HCT116 (cell line): ENCODE results near the gene ZFHX2. TPM values are rescaled to one million over a fixed set of nuclear protein-coding genes. Genes with fewer than 3 reads are reported as not detected.

ENCODE experiments used
- ATAC-seq: fragments of 200-7000 bp; cut with Tn5 transposase; 2 replicates; pipeline ENCODE4 v1.9.1; 2020; ENCODE audit warnings: mild to moderate bottlenecking, moderate library complexity
- BruUV-seq: library from RNA; stranded (reverse); fragments of 400-500 nt; replicated peaks from 2 replicates; lab custom pipeline; 2021; lab: Mats Ljungman, UMichigan
- CTCF ChIA-PET: fragments of 300-600 bp; sonication (Branson Sonifier 250); formaldehyde crosslinking; loops from one replicate; lab custom pipeline; 2021; ENCODE audit warnings: antibody characterized with exemption; lab: Charles Lee
- POLR2A ChIA-PET: fragments of 300-600, 350-600 bp; sonication (Branson Sonifier 250); formaldehyde crosslinking; loops from one replicate; lab custom pipeline; 2021; ENCODE audit warnings: antibody characterized with exemption; lab: Charles Lee
- RAD21 ChIA-PET, 2 experiments: fragments of 300-600 bp; sonication (Branson Sonifier 250); formaldehyde crosslinking; loops; one replicate each; lab custom pipeline; 2023; ENCODE audit warnings: low total read pairs in 2 of 2; ENCODE audit not compliant: uncharacterized antibody in 2 of 2, unreplicated experiment in 2 of 2, low non-redundant PET in 1 of 2; lab: Charles Lee
- DNase-seq: peaks from one replicate; pipeline ENCODE4 v3.0.0-alpha.2; 2010; ENCODE audit warnings: low read depth, low spot score
- H2AFZ ChIP-seq: fragments of 200-600 bp; shearing (Covaris generic), sonication (generic); 2 replicates; pipeline ENCODE4 v1.6.1; 2017; ENCODE audit warnings: low read depth, mixed run types, mixed read lengths, antibody characterized with exemption, low read length; ENCODE audit not compliant: poor library complexity, severe bottlenecking
- H3K27ac ChIP-seq: 2 replicates; pipeline ENCODE4 v1.5.1; 2012; ENCODE audit warnings: low read depth, low read length
- H3K27me3 ChIP-seq: fragments of 200-600 bp; sonication (generic); 2 replicates; pipeline ENCODE4 v1.6.1; 2016; ENCODE audit warnings: mixed run types, low read length, mixed read lengths; ENCODE audit not compliant: insufficient read depth
- H3K36me3 ChIP-seq, 2 experiments: fragments of 200-500 bp in 1 of 2; fragments of 200-600 bp in 1 of 2; sonication (Bioruptor generic) in 1 of 2; sonication (generic) in 1 of 2; 2 replicates each; pipeline versions ENCODE4 v1.5.1 to v1.6.1; 2014 to 2016; ENCODE audit warnings: low read length in 2 of 2, inconsistent platforms in 1 of 2, mixed read lengths in 1 of 2, mixed run types in 1 of 2; ENCODE audit not compliant: insufficient read depth in 2 of 2, control insufficient read depth in 1 of 2
- H3K4me1 ChIP-seq, 2 experiments: fragments of 200-600 bp in 1 of 2; sonication (generic) in 1 of 2; 2 replicates each; pipeline versions ENCODE4 v1.5.1 to v1.6.1; 2012 to 2017; ENCODE audit warnings: low read length in 2 of 2, inconsistent platforms in 1 of 2, mild to moderate bottlenecking in 1 of 2, mixed read lengths in 1 of 2, mixed run types in 1 of 2, moderate library complexity in 1 of 2; ENCODE audit not compliant: insufficient read depth in 2 of 2, control insufficient read depth in 1 of 2
- H3K4me2 ChIP-seq: fragments of 200-600 bp; sonication (generic); 2 replicates; pipeline ENCODE4 v1.6.1; 2017; ENCODE audit warnings: mixed run types, low read length, mixed read lengths
- H3K4me3 ChIP-seq, 2 experiments: fragments of 200-600 bp in 1 of 2; sonication (generic) in 1 of 2; replicated peaks in 1 of 2; 2 replicates each; pipeline ENCODE4 v1.5.1; 2011 to 2016; ENCODE audit warnings: low read length in 2 of 2, control low read depth in 1 of 2, low read depth in 1 of 2, mild to moderate bottlenecking in 1 of 2, mixed read lengths in 1 of 2, mixed run types in 1 of 2
- H3K79me2 ChIP-seq: fragments of 200-600 bp; sonication (generic); 2 replicates; pipeline ENCODE4 v1.6.1; 2017; ENCODE audit warnings: mild to moderate bottlenecking, mixed run types, low read length, moderate library complexity, mixed read lengths; ENCODE audit not compliant: insufficient read depth
- H3K9ac ChIP-seq: fragments of 200-600 bp; sonication (generic); 2 replicates; pipeline ENCODE4 v1.6.1; 2016; ENCODE audit warnings: low read length, mixed read lengths
- H3K9me2 ChIP-seq: fragments of 200-600 bp; sonication (generic), shearing (Covaris generic); 2 replicates; pipeline ENCODE4 v1.6.1; 2017; ENCODE audit warnings: mixed run types, mild to moderate bottlenecking, moderate library complexity; ENCODE audit not compliant: insufficient read depth
- H3K9me3 ChIP-seq, 2 experiments: fragments of 200-500 bp in 1 of 2; fragments of 200-600 bp in 1 of 2; sonication (Bioruptor generic) in 1 of 2; sonication (generic) in 1 of 2; 2 replicates each; pipeline ENCODE4 v1.6.1; 2014 to 2017; ENCODE audit warnings: low read length in 2 of 2, mixed read lengths in 2 of 2, inconsistent platforms in 1 of 2, low read depth in 1 of 2, mild to moderate bottlenecking in 1 of 2, mixed run types in 1 of 2, moderate library complexity in 1 of 2; ENCODE audit not compliant: control insufficient read depth in 1 of 2, insufficient read depth in 1 of 2
- H4K20me1 ChIP-seq: fragments of 200-600 bp; sonication (generic), shearing (Covaris generic); 2 replicates; pipeline ENCODE4 v1.6.1; 2017; ENCODE audit warnings: mixed run types, mild to moderate bottlenecking, moderate library complexity; ENCODE audit not compliant: insufficient read depth
- CEBPB ChIP-seq: IDR thresholded peaks from 2 replicates; pipeline ENCODE4 v1.6.1; 2012; ENCODE audit warnings: low read depth
- EGR1 ChIP-seq: IDR thresholded peaks from 2 replicates; pipeline ENCODE4 v1.6.1; 2012; ENCODE audit warnings: low read depth
- ELF1 ChIP-seq: IDR thresholded peaks from 2 replicates; pipeline ENCODE4 v1.6.1; 2012; ENCODE audit warnings: low read depth, borderline replicate concordance
- POLR2A ChIP-seq: IDR thresholded peaks from 2 replicates; pipeline ENCODE4 v1.7.0; 2011; ENCODE audit warnings: borderline replicate concordance; ENCODE audit not compliant: insufficient read depth, insufficient read length; ENCODE audit errors: extremely low read depth
- RAD21 ChIP-seq: IDR thresholded peaks from 2 replicates; pipeline ENCODE4 v1.6.1; 2012; ENCODE audit warnings: low read depth, mild to moderate bottlenecking
- REST ChIP-seq: IDR thresholded peaks from 2 replicates; pipeline ENCODE4 v1.6.1; 2012; ENCODE audit warnings: low read depth
- ZNF274 ChIP-seq: fragments of 200-500 bp; sonication (Bioruptor generic); IDR thresholded peaks from 2 replicates; pipeline ENCODE4 v1.6.1; 2014; ENCODE audit warnings: mild to moderate bottlenecking, low read depth, low read length, inconsistent platforms
- intact Hi-C: fragments of 100-400 bp; cut with micrococcal nuclease; formaldehyde crosslinking; loops from 2 replicates; pipeline ENCODE4 v1.10.0; 2022
- total RNA-seq: library from RNA; stranded (reverse); gene quantifications from one replicate; pipeline ENCODE4 v1.2.1, GENCODE V29; 2021; ENCODE audit not compliant: unreplicated experiment

ZFHX2 gene
- total RNA-seq, 1 experiment from 2014 or later, result 3.6 TPM

DNA sequence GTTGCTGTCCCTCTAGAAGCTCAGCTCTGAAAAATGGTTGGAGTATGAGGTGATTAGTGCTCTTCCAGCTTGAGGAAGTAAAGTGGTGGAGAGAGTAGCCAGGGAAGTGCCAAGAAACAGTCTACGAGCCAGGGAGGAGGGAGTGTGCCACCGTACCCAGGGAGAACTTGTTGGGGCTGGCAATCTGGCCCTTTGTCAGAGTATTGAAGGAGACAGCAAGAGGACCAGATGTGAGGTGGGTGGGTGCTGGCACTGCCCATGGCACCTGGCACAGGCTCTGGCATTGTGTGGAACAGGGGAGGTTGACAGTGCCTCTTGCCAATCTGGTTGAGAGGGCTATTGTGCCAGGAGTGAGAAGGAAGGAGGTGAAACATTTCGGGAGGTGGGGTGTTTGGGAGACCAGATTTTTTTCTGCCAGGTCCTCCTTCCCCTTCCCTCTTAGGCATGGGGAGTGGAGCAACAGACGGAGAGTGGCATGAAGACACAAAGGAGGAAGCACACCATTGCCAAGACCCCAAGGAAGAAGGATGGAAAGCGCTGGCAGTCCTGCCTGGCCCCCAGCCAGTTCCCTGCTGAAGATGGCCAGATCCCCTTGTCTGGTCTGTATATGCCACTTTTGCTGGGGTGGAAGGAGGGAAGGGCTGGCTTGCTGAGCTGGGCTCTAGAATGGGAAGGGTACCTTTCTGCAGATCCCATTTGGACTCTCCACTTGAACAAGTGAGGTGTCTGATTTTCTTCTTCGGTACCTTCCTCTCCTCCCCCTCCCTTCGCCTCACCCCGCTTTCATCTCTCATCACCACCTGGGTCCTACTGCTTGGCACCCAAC, 37.5 kb downstream of the ZFHX2 start (continued):
- TF ChIP-seq REST (no peak), ELF1 (no peak), RAD21 (no peak), POLR2A (no peak), CEBPB (no peak), EGR1 (no peak)
- TF ChIP-seq, all 23 proteins: peak for 0

- no peak overlapping the region for H3K9ac ChIP-seq
- no peak overlapping the region for H2AFZ ChIP-seq
- TF ChIP-seq ZNF274 (no peak), REST (no peak)
- TF ChIP-seq, all 23 proteins: peak for 0
- DNase-seq (no peak), ATAC-seq (no peak)
- no peaks in the 10 kb centered on the region for H3K4me1 ChIP-seq
- no TSS peak for BruUV-seq
- intact Hi-C loops, result no loop called here
- H3K79me2 ChIP-seq, result no peaks in the 10 kb centered on the region
- no peaks in the 10 kb centered on the region for H3K27me3 ChIP-seq
- H3K27ac ChIP-seq, result no peak overlapping the region
- H3K9me2 ChIP-seq, result no peaks in the 10 kb centered on the region
- H3K36me3 ChIP-seq, result no peaks in the 10 kb centered on the region
- POLR2A ChIA-PET, result no interaction called here
- CTCF ChIA-PET, result no interaction called here
- no peak overlapping the region for H3K4me3 ChIP-seq
- no peaks in the 10 kb centered on the region for H3K9me3 ChIP-seq
- H4K20me1 ChIP-seq, result no peaks in the 10 kb centered on the region
- RAD21 ChIA-PET, result no interaction called here
- H3K4me2 ChIP-seq, result no peak overlapping the region
Observed at GRCh38 chr14:23513005-23513817, 38.4 kb downstream of the ZFHX2 start.
